ENCODE results near the gene PRRG4.

The PRRG4 gene

DNA sequence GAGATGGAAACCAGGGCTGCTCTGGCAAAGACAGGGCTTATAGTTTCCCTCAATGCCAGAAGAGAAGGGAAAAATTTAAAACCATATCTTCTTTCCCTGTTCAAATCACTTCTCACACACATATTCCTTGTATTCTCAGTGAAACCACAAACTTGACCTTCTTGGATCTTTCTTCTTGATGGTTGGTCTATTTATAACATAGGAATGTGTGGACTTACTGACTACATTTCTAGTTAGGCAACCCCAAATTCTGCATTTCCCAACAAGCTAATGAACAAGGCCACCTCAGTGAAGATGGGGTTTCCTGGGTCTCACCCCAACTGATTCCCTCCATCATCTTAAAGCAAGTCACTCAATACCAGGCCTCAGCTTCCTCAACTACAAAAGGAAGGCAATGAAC lies 59.1 kb downstream of the PRRG4 start:
- H3K9me3 ChIP-seq (ENCODE audit: control insufficient read depth in 5 of 5, low read length in 5 of 5): no peaks in the 10 kb centered on the region
- peaks cover 0 to 14% (median 9%) of the 10 kb centered on the region in 5 donors for H3K4me1 ChIP-seq (ENCODE audit: control insufficient read depth in 5 of 5, insufficient read depth in 5 of 5, low read length in 5 of 5)
- H3K9ac ChIP-seq (ENCODE audit: low read length in 5 of 5): no peak overlapping the region

DNA sequence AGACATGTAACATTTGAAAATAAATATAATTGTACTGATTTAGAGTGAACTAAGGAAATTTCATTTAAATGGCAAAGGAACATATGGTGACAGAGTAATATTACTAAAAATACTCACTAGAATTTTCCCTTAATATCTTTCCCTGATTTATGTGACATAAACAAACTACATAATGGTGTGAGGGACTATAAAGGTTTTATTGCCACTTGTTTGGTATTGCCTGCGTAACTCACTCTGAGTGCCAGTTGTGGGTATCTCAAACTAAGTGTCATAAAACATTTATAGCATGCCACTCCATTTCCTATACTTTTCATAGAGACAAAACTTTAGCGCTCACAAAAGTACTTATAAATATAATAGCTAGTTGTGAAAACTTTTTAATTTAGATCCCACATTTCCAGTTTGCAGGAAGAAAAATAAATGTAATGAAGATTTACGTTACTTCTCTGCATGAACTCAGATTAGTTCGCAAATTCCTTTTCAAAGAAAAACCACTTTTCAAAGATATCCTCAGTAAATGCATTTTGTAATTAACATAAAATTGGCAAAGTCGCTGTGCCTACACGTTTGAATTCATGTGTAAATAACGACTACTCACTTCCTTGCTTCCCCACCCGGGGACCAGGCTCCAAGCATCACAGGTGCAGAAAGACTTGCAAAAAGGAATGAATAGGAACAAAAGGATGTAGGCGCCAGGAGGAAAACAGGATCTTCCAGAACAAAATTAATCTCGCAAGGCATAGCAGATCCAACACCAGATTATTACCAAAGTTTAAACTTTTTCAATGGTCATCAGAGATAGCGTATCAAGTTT lies 61.3 kb downstream of the PRRG4 start:
- Histone ChIP-seq H3K36me3 (ENCODE audit: control insufficient read depth in 5 of 5, insufficient read depth in 5 of 5, low read length in 5 of 5) (no peaks in the 10 kb centered on the region), H3K9me3 (ENCODE audit: control insufficient read depth in 5 of 5, low read length in 5 of 5) (no peaks in the 10 kb centered on the region), H3K27me3 (ENCODE audit: control insufficient read depth in 5 of 5, insufficient read depth in 4 of 5, low read length in 5 of 5) (no peaks in the 10 kb centered on the region), H3K4me3 (ENCODE audit: low read depth in 1 of 5, low read length in 5 of 5) (no peak overlapping the region), H3K27ac (ENCODE audit: low read depth, low read length) (no peak overlapping the region), H3K4me1 (ENCODE audit: control insufficient read depth in 5 of 5, insufficient read depth in 5 of 5, low read length in 5 of 5) (peaks cover 0 to 23% (median 18%) of the 10 kb centered on the region in 5 donors), H3K9ac (ENCODE audit: low read length in 5 of 5) (peak overlapping the region in 1 of 5 donors; percentile 84)

More for the DNA sequence above, 59.1 kb downstream of the PRRG4 start:
- Histone ChIP-seq H3K27me3 (ENCODE audit: control insufficient read depth in 5 of 5, insufficient read depth in 4 of 5, low read length in 5 of 5) (no peaks in the 10 kb centered on the region), H3K27ac (ENCODE audit: low read depth, low read length) (no peak overlapping the region), H3K4me3 (ENCODE audit: low read depth in 1 of 5, low read length in 5 of 5) (no peak overlapping the region), H3K36me3 (ENCODE audit: control insufficient read depth in 5 of 5, insufficient read depth in 5 of 5, low read length in 5 of 5) (no peaks in the 10 kb centered on the region)

DNA sequence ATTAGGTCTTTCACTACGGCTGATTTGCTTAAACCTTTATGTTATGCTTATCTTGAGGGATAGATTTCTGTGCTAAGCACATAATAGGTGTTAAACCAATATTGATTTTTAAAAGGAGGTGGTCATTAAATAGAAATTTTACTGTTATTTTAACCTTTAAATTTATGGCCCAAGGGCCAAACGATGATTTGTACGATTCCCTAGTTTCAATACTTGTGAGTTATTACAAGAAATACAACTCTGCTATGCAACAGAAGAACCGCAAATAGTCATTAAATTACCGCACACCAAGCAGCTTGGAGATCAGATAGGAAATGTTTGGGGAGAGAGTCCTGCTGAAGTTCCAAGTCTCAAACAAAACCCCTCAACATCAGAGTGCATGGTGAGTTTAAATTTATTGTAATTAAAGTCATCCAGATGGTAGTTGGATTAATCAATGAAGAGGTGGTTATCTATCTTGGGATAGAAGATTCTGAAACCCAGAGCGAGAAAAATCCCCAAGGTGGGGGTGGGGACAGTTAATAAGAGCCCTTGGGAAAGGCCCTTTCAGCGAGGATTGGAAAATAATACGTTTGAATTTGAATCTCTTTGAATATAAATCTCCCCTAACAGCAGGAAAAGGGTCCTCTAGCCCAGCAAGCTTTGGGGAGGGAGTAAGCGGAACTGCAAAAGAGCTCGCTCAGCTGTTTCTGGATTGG lies 62.1 kb downstream of the PRRG4 start:
- no peaks in the 10 kb centered on the region for H3K9me3 ChIP-seq (ENCODE audit: control insufficient read depth in 5 of 5, low read length in 5 of 5)
- H3K27me3 ChIP-seq (ENCODE audit: control insufficient read depth in 5 of 5, insufficient read depth in 4 of 5, low read length in 5 of 5): no peaks in the 10 kb centered on the region
- peak overlapping the region; percentile 89 for H3K27ac ChIP-seq (ENCODE audit: low read depth, low read length)
- peak overlapping the region; percentile 76 to 93 (median 89) for H3K9ac ChIP-seq (ENCODE audit: low read length in 5 of 5)
- peaks cover 0 to 23% (median 18%) of the 10 kb centered on the region in 5 donors for H3K4me1 ChIP-seq (ENCODE audit: control insufficient read depth in 5 of 5, insufficient read depth in 5 of 5, low read length in 5 of 5)
- peak overlapping the region; percentile 80 to 90 (median 85) for H3K4me3 ChIP-seq (ENCODE audit: low read depth in 1 of 5, low read length in 5 of 5)
- no peaks in the 10 kb centered on the region for H3K36me3 ChIP-seq (ENCODE audit: control insufficient read depth in 5 of 5, insufficient read depth in 5 of 5, low read length in 5 of 5)

DNA sequence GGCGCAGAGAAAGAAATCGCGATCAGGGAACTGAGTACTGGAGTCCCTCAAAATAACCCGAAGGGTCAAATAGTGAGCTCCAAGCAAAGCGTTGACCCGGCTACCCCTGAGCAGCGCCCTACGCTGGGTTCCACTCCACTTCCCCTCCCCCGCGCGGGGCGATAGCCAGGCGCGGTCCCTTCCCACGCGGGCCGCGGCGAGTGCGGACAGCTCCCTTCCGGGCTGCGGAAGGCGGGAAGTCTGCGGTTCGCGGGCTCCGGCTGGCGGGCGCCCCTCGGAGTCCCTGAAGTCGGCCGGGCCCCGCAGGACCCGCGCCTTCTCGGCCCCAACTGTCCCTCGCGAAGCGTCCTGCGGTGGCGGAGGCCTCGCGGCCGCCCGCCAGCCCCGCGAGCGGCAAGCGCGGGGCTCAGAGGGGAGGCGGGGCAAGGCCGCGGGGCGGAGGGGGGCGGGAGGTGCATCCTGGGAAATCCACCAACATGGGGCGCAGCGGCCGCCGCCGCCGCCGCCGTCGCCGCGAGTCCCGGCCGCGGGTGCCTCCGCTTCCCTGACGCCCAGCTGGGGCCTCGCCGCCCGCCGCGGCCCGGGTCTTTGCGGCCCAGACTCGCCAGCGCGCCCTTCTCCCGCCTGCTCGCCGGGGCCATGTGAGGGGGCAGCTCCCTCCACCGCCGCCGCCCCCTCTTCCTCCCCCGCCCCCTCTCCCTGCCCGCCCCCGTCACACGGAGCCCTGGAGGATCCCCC lies 62.8 kb downstream of the PRRG4 start, which contains the start of gene QSER1:
TSS of gene QSER1 (plus strand) at position 457 of the 738 bp plus-strand sequence. CDS start 315 bp downstream, outside the sequence.
- H3K9me3 ChIP-seq (ENCODE audit: control insufficient read depth in 5 of 5, low read length in 5 of 5): no peaks in the 10 kb centered on the region
- H3K9ac ChIP-seq (ENCODE audit: low read length in 5 of 5): peak within 1 kb of the TSS; percentile 82 to 93 (median 89)
- peak within 1 kb of the TSS; percentile 89 for H3K27ac ChIP-seq (ENCODE audit: low read depth, low read length)

DNA sequence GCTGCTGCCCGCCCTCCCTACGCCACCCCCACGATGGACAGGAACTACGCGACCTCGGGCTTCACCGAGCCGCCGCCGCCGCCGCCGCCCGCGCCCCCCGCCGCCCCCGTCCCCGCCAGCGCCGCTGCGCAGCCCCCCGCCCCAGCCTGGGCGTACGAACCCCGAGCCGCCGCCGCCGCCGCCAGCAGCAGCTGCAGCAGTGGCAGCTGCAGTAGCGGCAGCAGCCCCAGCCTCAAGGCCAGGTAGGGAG lies 63.3 kb downstream of the PRRG4 start:
- H3K4me3 ChIP-seq (ENCODE audit: low read depth in 1 of 5, low read length in 5 of 5): peak overlapping the region in 4 of 5 donors; percentile 78 to 86 (median 82)
- H3K36me3 ChIP-seq (ENCODE audit: control insufficient read depth in 5 of 5, insufficient read depth in 5 of 5, low read length in 5 of 5): no peaks in the 10 kb centered on the region
- peaks cover 0 to 23% (median 18%) of the 10 kb centered on the region in 5 donors for H3K4me1 ChIP-seq (ENCODE audit: control insufficient read depth in 5 of 5, insufficient read depth in 5 of 5, low read length in 5 of 5)
- peak overlapping the region in 4 of 5 donors; percentile 70 to 89 (median 84) for H3K9ac ChIP-seq (ENCODE audit: low read length in 5 of 5)
- H3K27me3 ChIP-seq (ENCODE audit: control insufficient read depth in 5 of 5, insufficient read depth in 4 of 5, low read length in 5 of 5): no peaks in the 10 kb centered on the region
- H3K9me3 ChIP-seq (ENCODE audit: control insufficient read depth in 5 of 5, low read length in 5 of 5): no peaks in the 10 kb centered on the region
- H3K27ac ChIP-seq (ENCODE audit: low read depth, low read length): peak overlapping the region; percentile 72

More for the DNA sequence above, 62.8 kb downstream of the PRRG4 start, which contains the start of gene QSER1:
- Histone ChIP-seq H3K27me3 (ENCODE audit: control insufficient read depth in 5 of 5, insufficient read depth in 4 of 5, low read length in 5 of 5) (no peaks in the 10 kb centered on the region), H3K36me3 (ENCODE audit: control insufficient read depth in 5 of 5, insufficient read depth in 5 of 5, low read length in 5 of 5) (no peaks in the 10 kb centered on the region), H3K4me1 (ENCODE audit: control insufficient read depth in 5 of 5, insufficient read depth in 5 of 5, low read length in 5 of 5) (peaks cover 0 to 23% (median 18%) of the 10 kb centered on the region in 5 donors), H3K4me3 (ENCODE audit: low read depth in 1 of 5, low read length in 5 of 5) (peak within 1 kb of the TSS; percentile 81 to 90 (median 85))

DNA sequence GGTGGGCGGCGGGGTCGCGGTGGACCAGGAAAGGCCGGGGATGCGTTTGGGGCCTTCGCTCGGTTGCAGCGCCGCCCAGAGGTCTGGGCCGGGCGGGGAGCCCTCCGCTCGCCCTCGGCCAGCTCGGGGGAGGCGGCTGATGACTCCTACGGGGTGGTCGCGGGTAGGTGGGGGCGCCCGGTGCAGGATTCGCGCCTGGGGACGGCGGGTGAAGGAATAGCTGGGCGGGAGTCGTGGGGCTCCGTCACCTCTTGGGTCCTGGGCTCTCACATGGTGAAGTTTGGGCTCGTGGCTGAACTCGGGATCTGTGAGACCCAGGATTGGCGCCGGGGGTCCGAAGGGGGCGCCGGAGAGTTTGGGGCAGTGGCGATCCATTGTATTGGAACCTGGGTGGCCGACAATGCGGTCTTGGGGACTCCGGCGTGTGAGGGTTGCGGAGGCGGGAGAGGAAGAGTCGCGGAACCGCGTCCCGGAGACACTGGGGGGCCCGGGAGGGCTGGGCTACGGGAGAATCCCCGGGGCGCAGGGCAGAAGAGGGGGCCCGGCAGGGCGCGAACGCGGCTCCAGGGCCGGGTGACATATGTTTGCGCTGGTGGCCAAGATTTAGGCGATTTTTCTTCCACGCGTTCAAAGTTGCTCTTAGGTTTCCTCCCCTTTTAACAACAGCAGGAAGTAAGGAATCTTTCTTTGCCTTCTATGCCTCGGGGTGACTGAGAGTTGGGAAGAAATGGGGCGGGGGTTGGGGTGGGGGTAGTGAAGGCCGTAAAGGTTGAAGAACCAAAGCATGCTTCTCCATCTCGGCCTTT lies 63.8 kb downstream of the PRRG4 start:
- H3K4me3 ChIP-seq (ENCODE audit: low read depth in 1 of 5, low read length in 5 of 5): peak overlapping the region; percentile 78 to 83 (median 82)
- H3K9me3 ChIP-seq (ENCODE audit: control insufficient read depth in 5 of 5, low read length in 5 of 5): no peaks in the 10 kb centered on the region
- peaks cover 0 to 23% (median 18%) of the 10 kb centered on the region in 5 donors for H3K4me1 ChIP-seq (ENCODE audit: control insufficient read depth in 5 of 5, insufficient read depth in 5 of 5, low read length in 5 of 5)
- no peaks in the 10 kb centered on the region for H3K36me3 ChIP-seq (ENCODE audit: control insufficient read depth in 5 of 5, insufficient read depth in 5 of 5, low read length in 5 of 5)
- H3K9ac ChIP-seq (ENCODE audit: low read length in 5 of 5): peak overlapping the region; percentile 38 to 89 (median 82)
- H3K27ac ChIP-seq (ENCODE audit: low read depth, low read length): peak overlapping the region; percentile 72
- no peaks in the 10 kb centered on the region for H3K27me3 ChIP-seq (ENCODE audit: control insufficient read depth in 5 of 5, insufficient read depth in 4 of 5, low read length in 5 of 5)

DNA sequence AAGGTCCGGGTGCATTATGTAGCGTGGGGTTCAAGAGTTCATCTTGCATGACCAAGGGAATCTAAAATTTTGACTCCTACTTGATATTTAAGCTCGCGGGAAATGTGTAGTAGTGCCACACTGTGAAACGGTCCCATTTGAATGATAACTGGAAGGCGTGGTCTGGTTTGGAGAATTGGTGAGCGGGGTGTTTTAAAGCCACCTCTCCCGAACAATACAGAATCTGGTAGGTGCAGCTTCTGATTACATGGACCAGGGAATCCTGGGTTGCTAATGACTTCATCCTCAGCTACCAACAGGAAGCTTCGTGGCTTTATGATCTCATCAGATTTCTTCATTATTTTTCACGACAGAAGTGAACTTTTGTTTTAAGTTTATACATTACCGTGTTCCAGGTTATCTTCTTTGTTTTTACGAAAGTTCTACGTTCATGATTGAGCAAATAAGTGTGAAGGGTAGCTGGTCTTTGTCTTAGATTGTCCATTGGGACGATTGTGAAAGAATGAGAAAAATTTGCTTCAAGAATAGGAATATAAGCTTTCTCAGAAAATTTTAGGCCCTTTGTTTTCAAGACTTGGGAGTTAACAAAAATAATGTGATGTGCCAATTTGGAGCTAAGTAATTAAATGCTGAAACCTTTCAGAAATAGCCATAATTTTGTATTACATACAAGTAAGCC lies 64.6 kb downstream of the PRRG4 start:
- H3K9me3 ChIP-seq (ENCODE audit: control insufficient read depth in 5 of 5, low read length in 5 of 5): no peaks in the 10 kb centered on the region
- peaks cover 0 to 27% (median 20%) of the 10 kb centered on the region in 5 donors for H3K4me1 ChIP-seq (ENCODE audit: control insufficient read depth in 5 of 5, insufficient read depth in 5 of 5, low read length in 5 of 5)
- H3K27ac ChIP-seq (ENCODE audit: low read depth, low read length): peak overlapping the region; percentile 72
- H3K4me3 ChIP-seq (ENCODE audit: low read depth in 1 of 5, low read length in 5 of 5): peak overlapping the region; percentile 78 to 83 (median 82)
- H3K27me3 ChIP-seq (ENCODE audit: control insufficient read depth in 5 of 5, insufficient read depth in 4 of 5, low read length in 5 of 5): no peaks in the 10 kb centered on the region
- H3K9ac ChIP-seq (ENCODE audit: low read length in 5 of 5): peak overlapping the region in 4 of 5 donors; percentile 38 to 89 (median 68)
- peaks cover 0 to 1% (median 0%) of the 10 kb centered on the region in 5 donors for H3K36me3 ChIP-seq (ENCODE audit: control insufficient read depth in 5 of 5, insufficient read depth in 5 of 5, low read length in 5 of 5)

DNA sequence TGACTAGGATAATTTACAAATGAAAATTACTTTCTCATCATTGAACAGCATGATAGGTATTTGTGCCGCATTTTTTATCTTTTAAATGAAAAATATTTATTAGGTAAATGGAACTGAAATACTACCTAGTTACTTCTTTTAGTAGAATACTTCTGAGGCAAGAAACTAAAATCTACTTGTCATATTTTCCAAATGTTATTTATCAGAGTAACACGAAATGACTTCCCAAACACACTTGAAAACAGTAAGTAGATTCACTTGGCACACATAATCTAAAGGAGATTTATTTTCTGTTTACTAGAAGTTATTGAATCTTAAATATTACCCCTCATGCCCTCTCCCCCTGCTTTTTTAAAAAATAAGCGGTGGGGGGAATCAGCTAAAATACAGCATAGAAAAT lies 65.2 kb downstream of the PRRG4 start:
- Histone ChIP-seq H3K9me3 (ENCODE audit: control insufficient read depth in 5 of 5, low read length in 5 of 5) (no peaks in the 10 kb centered on the region), H3K36me3 (ENCODE audit: control insufficient read depth in 5 of 5, insufficient read depth in 5 of 5, low read length in 5 of 5) (peaks cover 0 to 4% (median 0%) of the 10 kb centered on the region in 5 donors), H3K9ac (ENCODE audit: low read length in 5 of 5) (no peak overlapping the region), H3K4me1 (ENCODE audit: control insufficient read depth in 5 of 5, insufficient read depth in 5 of 5, low read length in 5 of 5) (peaks cover 0 to 32% (median 21%) of the 10 kb centered on the region in 5 donors), H3K27me3 (ENCODE audit: control insufficient read depth in 5 of 5, insufficient read depth in 4 of 5, low read length in 5 of 5) (no peaks in the 10 kb centered on the region), H3K4me3 (ENCODE audit: low read depth in 1 of 5, low read length in 5 of 5) (peak overlapping the region in 1 of 5 donors; percentile 78), H3K27ac (ENCODE audit: low read depth, low read length) (peak overlapping the region; percentile 72)

DNA sequence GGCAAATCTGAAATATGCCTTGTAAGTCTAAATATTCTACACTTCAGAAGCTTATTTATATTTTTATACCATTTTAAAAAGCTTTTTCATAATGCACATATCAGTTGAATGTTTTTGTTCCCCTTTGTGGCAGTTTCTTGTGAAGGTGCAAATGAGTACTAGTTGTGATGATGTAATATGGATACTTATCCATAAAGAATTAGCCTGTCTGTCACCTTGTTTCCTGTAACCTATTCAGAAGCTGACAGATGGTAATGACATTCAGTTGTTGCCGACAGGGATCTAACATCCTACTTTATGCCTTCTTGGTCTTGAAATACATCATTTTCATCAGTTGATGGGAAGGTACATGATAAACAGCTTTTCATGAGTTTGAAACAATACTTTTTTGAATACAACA lies 65.7 kb downstream of the PRRG4 start:
- no peaks in the 10 kb centered on the region for H3K9me3 ChIP-seq (ENCODE audit: control insufficient read depth in 5 of 5, low read length in 5 of 5)
- H3K9ac ChIP-seq (ENCODE audit: low read length in 5 of 5): no peak overlapping the region
- H3K27ac ChIP-seq (ENCODE audit: low read depth, low read length): no peak overlapping the region

More for the DNA sequence above, 65.7 kb downstream of the PRRG4 start:
- Histone ChIP-seq H3K36me3 (ENCODE audit: control insufficient read depth in 5 of 5, insufficient read depth in 5 of 5, low read length in 5 of 5) (peaks cover 0 to 4% (median 0%) of the 10 kb centered on the region in 5 donors), H3K27me3 (ENCODE audit: control insufficient read depth in 5 of 5, insufficient read depth in 4 of 5, low read length in 5 of 5) (no peaks in the 10 kb centered on the region), H3K4me3 (ENCODE audit: low read depth in 1 of 5, low read length in 5 of 5) (no peak overlapping the region), H3K4me1 (ENCODE audit: control insufficient read depth in 5 of 5, insufficient read depth in 5 of 5, low read length in 5 of 5) (peaks cover 0 to 32% (median 21%) of the 10 kb centered on the region in 5 donors)

All from subcutaneous abdominal adipose tissue (tissue), 5 donors.